ENCODE results near the gene INVS.

The INVS gene

GRCh38 chr9:100131875-100132430 lies 32.9 kb downstream of the INVS start:
- TF ChIP-seq GATA3 (IDR thresholded peaks at IDR 0.05; ENCODE audit: low read depth, low read length): no peak
- no peak for TF ChIP-seq GATA2 (IDR thresholded peaks at IDR 0.05; ENCODE audit: low read depth, low read length)

GRCh38 chr9:100134731-100135130 lies 35.7 kb downstream of the INVS start:
- TF ChIP-seq GATA2 (IDR thresholded peaks at IDR 0.05; ENCODE audit: low read depth, low read length) (no peak), GATA3 (IDR thresholded peaks at IDR 0.05; ENCODE audit: low read depth, low read length) (no peak)

GRCh38 chr9:100150214-100150613 lies 51.2 kb downstream of the INVS start:
- TF ChIP-seq GATA2 (IDR thresholded peaks at IDR 0.05; ENCODE audit: low read depth, low read length) (no peak), GATA3 (IDR thresholded peaks at IDR 0.05; ENCODE audit: low read depth, low read length) (0 out of 2 replicates have a peak, but pooled peaks have one; percentile 15)

- TF ChIP-seq GATA3 (IDR thresholded peaks at IDR 0.05; ENCODE audit: low read depth, low read length) (no peak), GATA2 (IDR thresholded peaks at IDR 0.05; ENCODE audit: low read depth, low read length) (no peak)
Measured at GRCh38 chr9:100160021-100160420, 61.0 kb downstream of the INVS start.

- no peak for TF ChIP-seq GATA3 (IDR thresholded peaks at IDR 0.05; ENCODE audit: low read depth, low read length)
- TF ChIP-seq GATA2 (IDR thresholded peaks at IDR 0.05; ENCODE audit: low read depth, low read length): no peak
Measured at GRCh38 chr9:100167176-100167575, 68.1 kb downstream of the INVS start.

- TF ChIP-seq GATA3 (IDR thresholded peaks at IDR 0.05; ENCODE audit: low read depth, low read length) (no peak), GATA2 (IDR thresholded peaks at IDR 0.05; ENCODE audit: low read depth, low read length) (no peak)
Measured at GRCh38 chr9:100167915-100168654, 69.0 kb downstream of the INVS start.

- TF ChIP-seq GATA2 (IDR thresholded peaks at IDR 0.05; ENCODE audit: low read depth, low read length) (no peak), GATA3 (IDR thresholded peaks at IDR 0.05; ENCODE audit: low read depth, low read length) (no peak)
Measured at GRCh38 chr9:100170085-100170484, 71.0 kb downstream of the INVS start.

GRCh38 chr9:100170556-100170955 lies 71.5 kb downstream of the INVS start:
- no peak for TF ChIP-seq GATA3 (IDR thresholded peaks at IDR 0.05; ENCODE audit: low read depth, low read length)
- no peak for TF ChIP-seq GATA2 (IDR thresholded peaks at IDR 0.05; ENCODE audit: low read depth, low read length)

GRCh38 chr9:100186356-100186755 lies 87.3 kb downstream of the INVS start:
- TF ChIP-seq GATA3 (IDR thresholded peaks at IDR 0.05; ENCODE audit: low read depth, low read length) (no peak), GATA2 (IDR thresholded peaks at IDR 0.05; ENCODE audit: low read depth, low read length) (no peak)

GRCh38 chr9:100190339-100190738 lies 91.3 kb downstream of the INVS start:
- TF ChIP-seq GATA2 (IDR thresholded peaks at IDR 0.05; ENCODE audit: low read depth, low read length) (no peak), GATA3 (IDR thresholded peaks at IDR 0.05; ENCODE audit: low read depth, low read length) (no peak)

- TF ChIP-seq GATA2 (IDR thresholded peaks at IDR 0.05; ENCODE audit: low read depth, low read length): no peak
- no peak for TF ChIP-seq GATA3 (IDR thresholded peaks at IDR 0.05; ENCODE audit: low read depth, low read length)
Measured at GRCh38 chr9:100191264-100191663, 92.2 kb downstream of the INVS start.

GRCh38 chr9:100193078-100193477 lies 94.0 kb downstream of the INVS start:
- no peak for TF ChIP-seq GATA3 (IDR thresholded peaks at IDR 0.05; ENCODE audit: low read depth, low read length)
- no peak for TF ChIP-seq GATA2 (IDR thresholded peaks at IDR 0.05; ENCODE audit: low read depth, low read length)

GRCh38 chr9:100196215-100196614 lies 97.2 kb downstream of the INVS start:
- no peak; the same call in 1 of the 2 replicates for TF ChIP-seq GATA2 (IDR thresholded peaks at IDR 0.05; ENCODE audit: low read depth, low read length)
- no peak for TF ChIP-seq GATA3 (IDR thresholded peaks at IDR 0.05; ENCODE audit: low read depth, low read length)

GRCh38 chr9:100196828-100197227 lies 97.8 kb downstream of the INVS start:
- peak; percentile 86 for TF ChIP-seq GATA2 (IDR thresholded peaks at IDR 0.05; ENCODE audit: low read depth, low read length)
- peak; percentile 78 for TF ChIP-seq GATA3 (IDR thresholded peaks at IDR 0.05; ENCODE audit: low read depth, low read length)

GRCh38 chr9:100197553-100197952 lies 98.5 kb downstream of the INVS start:
- TF ChIP-seq GATA3 (IDR thresholded peaks at IDR 0.05; ENCODE audit: low read depth, low read length) (no peak), GATA2 (IDR thresholded peaks at IDR 0.05; ENCODE audit: low read depth, low read length) (no peak)
